ENCODE measurements around the gene ARHGAP6. TPM values are rescaled to one million over a fixed set of nuclear protein-coding genes. Genes with fewer than 3 reads are reported as not detected.
A peak's percentile ranks its signal among the peaks of the same experiment; 100 is the strongest.

Gene ARHGAP6
- total and polyA plus RNA-seq, 2 donors from 2014 or later, result 6.0 to 20.4 TPM

DNA sequence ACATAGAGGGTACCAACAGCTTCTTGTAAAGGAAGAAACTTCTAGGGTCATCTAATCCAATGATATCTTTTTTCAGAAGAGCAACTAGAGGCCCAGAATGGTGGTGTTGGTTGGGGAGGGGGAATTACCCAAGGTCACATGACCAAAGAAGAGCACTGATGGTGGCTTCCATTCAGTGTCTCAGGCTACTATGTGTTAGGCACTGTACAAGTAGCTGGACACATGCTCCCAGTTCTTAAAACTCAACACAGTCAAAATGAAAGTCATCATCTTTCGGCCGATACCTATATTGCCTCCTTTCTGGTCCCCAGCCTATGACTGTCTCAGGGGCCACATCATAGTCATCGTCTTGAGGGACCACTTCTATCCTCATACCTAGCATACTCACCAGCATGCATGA is 88.1 kb downstream of the ARHGAP6 start:
- no peaks in the 10 kb centered on the region for H3K4me1 ChIP-seq (ENCODE audit: control insufficient read depth in 2 of 3, insufficient read depth in 2 of 3, low read depth in 1 of 3, low read length in 3 of 3)
- no peaks in the 10 kb centered on the region for H3K27me3 ChIP-seq (ENCODE audit: control insufficient read depth, insufficient read depth, low read length)
- H3K4me3 ChIP-seq (ENCODE audit: low read length in 3 of 3), result no peak overlapping the region
- H3K9me3 ChIP-seq (ENCODE audit: control insufficient read depth in 2 of 3, insufficient read depth in 1 of 3, low read length in 3 of 3), result no peaks in the 10 kb centered on the region
- no peak overlapping the region for H3K27ac ChIP-seq (ENCODE audit: low read depth in 2 of 2, low read length in 2 of 2)
- intact Hi-C loops (cut with DNase I), result no loop called here
- no peaks in the 10 kb centered on the region for H3K36me3 ChIP-seq (ENCODE audit: control insufficient read depth in 2 of 3, insufficient read depth in 3 of 3, low read length in 3 of 3)
- DNase-seq (no peak), FAIRE-seq (no peak)
- no peak overlapping the region for H3K9ac ChIP-seq (ENCODE audit: low read length in 3 of 3)
- TF ChIP-seq, protein P1, sequence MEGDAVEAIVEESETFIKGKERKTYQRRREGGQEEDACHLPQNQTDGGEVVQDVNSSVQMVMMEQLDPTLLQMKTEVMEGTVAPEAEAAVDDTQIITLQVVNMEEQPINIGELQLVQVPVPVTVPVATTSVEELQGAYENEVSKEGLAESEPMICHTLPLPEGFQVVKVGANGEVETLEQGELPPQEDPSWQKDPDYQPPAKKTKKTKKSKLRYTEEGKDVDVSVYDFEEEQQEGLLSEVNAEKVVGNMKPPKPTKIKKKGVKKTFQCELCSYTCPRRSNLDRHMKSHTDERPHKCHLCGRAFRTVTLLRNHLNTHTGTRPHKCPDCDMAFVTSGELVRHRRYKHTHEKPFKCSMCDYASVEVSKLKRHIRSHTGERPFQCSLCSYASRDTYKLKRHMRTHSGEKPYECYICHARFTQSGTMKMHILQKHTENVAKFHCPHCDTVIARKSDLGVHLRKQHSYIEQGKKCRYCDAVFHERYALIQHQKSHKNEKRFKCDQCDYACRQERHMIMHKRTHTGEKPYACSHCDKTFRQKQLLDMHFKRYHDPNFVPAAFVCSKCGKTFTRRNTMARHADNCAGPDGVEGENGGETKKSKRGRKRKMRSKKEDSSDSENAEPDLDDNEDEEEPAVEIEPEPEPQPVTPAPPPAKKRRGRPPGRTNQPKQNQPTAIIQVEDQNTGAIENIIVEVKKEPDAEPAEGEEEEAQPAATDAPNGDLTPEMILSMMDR (IDR thresholded peaks at IDR 0.05; ENCODE audit: borderline replicate concordance, extremely low read depth, insufficient read depth), result no peak

DNA sequence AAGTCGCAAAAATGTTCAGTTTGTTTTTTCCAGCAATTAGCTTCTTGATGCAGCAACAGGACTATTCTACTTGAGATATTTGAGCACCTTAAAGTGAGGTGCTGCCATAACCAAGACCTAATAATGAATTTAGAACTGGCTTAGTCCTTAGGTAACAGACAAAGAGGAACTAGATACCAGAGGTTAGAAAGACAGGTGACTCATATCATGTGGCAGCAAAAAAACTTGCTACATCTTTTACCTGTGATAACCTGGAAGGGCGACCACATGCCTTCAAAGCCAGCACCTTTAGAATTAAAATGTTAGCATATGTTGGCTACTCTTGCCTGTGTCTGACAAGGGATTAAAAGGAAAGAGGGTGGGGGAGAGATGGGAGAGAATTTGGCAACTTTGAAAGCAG is 90.4 kb downstream of the ARHGAP6 start:
- Histone ChIP-seq H3K9ac (ENCODE audit: low read length in 3 of 3) (no peak overlapping the region), H3K4me3 (ENCODE audit: low read length in 3 of 3) (no peak overlapping the region), H3K4me1 (ENCODE audit: control insufficient read depth in 2 of 3, insufficient read depth in 2 of 3, low read depth in 1 of 3, low read length in 3 of 3) (no peaks in the 10 kb centered on the region), H3K9me3 (ENCODE audit: control insufficient read depth in 2 of 3, insufficient read depth in 1 of 3, low read length in 3 of 3) (no peaks in the 10 kb centered on the region), H3K36me3 (ENCODE audit: control insufficient read depth in 2 of 3, insufficient read depth in 3 of 3, low read length in 3 of 3) (no peaks in the 10 kb centered on the region), H3K27ac (ENCODE audit: low read depth in 2 of 2, low read length in 2 of 2) (no peak overlapping the region), H3K27me3 (ENCODE audit: control insufficient read depth, insufficient read depth, low read length) (no peaks in the 10 kb centered on the region)
- FAIRE-seq, result peak; percentile 13
- DNase-seq, result no peak
- intact Hi-C loops (cut with DNase I), result no loop called here
- TF ChIP-seq, protein P1 (IDR thresholded peaks at IDR 0.05; ENCODE audit: borderline replicate concordance, extremely low read depth, insufficient read depth), result no peak

DNA sequence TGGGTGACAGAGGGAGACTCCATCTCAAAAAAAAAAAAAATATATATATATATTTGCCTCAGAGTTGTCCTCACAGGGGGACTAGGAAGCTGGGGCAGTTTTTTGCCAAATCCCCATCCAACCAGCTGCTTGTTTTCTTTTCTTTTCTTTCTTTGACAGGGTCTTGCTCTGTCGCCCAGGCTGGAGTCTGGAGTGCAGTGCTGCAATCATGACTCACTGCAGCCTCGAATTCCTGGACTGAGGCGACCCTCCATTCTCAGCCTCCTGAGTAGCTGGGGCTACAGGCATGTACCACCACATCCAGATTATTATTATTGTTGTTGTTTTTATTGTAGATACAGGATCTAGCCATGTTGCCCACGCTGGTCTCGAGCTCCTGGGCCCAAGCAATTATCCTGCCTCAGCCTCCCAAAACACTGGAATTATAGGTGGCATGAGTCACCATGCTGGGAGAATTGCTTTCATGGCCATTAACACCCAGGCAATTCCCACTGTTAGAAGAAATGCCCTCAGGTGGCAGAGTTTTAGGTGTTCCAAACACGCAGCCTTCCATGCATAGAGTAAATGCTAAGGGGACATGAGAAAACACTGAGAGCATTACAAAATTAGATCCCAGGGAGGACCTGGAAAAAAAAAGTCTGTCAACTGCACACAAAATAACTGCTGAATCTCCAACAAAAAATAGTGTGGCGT is 98.0 kb downstream of the ARHGAP6 start:
- Histone ChIP-seq H3K4me3 (ENCODE audit: low read length in 3 of 3) (no peak overlapping the region), H3K36me3 (ENCODE audit: control insufficient read depth in 2 of 3, insufficient read depth in 3 of 3, low read length in 3 of 3) (no peaks in the 10 kb centered on the region), H3K9me3 (ENCODE audit: control insufficient read depth in 2 of 3, insufficient read depth in 1 of 3, low read length in 3 of 3) (no peaks in the 10 kb centered on the region), H3K9ac (ENCODE audit: low read length in 3 of 3) (no peak overlapping the region), H3K4me1 (ENCODE audit: control insufficient read depth in 2 of 3, insufficient read depth in 2 of 3, low read depth in 1 of 3, low read length in 3 of 3) (no peaks in the 10 kb centered on the region), H3K27me3 (ENCODE audit: control insufficient read depth, insufficient read depth, low read length) (no peaks in the 10 kb centered on the region), H3K27ac (ENCODE audit: low read depth in 2 of 2, low read length in 2 of 2) (no peak overlapping the region)
- TF ChIP-seq, protein P1 (IDR thresholded peaks at IDR 0.05; ENCODE audit: borderline replicate concordance, extremely low read depth, insufficient read depth), result no peak
- FAIRE-seq (no peak), DNase-seq (no peak)
- intact Hi-C loops (cut with DNase I), result no loop called here

DNA sequence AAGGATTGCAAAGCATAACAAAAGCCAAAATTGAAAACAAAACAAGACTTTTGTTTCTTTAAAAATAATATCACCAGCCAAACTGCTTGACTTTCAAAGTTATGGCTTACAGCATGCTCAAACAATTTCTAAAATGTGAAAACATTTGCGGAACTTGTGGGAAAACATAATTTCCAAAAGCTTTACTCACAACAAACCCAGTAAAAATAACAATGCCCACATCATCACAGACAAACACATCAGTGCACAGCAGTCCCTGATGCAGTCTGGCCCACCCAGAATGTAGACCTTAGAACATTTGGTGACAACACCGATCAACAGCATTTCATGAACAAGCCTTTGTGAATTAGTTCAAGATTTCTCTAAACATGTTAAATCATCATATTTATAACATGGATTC is 98.9 kb downstream of the ARHGAP6 start:
- Histone ChIP-seq H3K27me3 (ENCODE audit: control insufficient read depth, insufficient read depth, low read length) (no peaks in the 10 kb centered on the region), H3K36me3 (ENCODE audit: control insufficient read depth in 2 of 3, insufficient read depth in 3 of 3, low read length in 3 of 3) (no peaks in the 10 kb centered on the region), H3K4me3 (ENCODE audit: low read length in 3 of 3) (no peak overlapping the region), H3K9ac (ENCODE audit: low read length in 3 of 3) (no peak overlapping the region), H3K9me3 (ENCODE audit: control insufficient read depth in 2 of 3, insufficient read depth in 1 of 3, low read length in 3 of 3) (no peaks in the 10 kb centered on the region), H3K4me1 (ENCODE audit: control insufficient read depth in 2 of 3, insufficient read depth in 2 of 3, low read depth in 1 of 3, low read length in 3 of 3) (no peaks in the 10 kb centered on the region), H3K27ac (ENCODE audit: low read depth in 2 of 2, low read length in 2 of 2) (no peak overlapping the region)
- intact Hi-C loops (cut with DNase I), result no loop called here
- TF ChIP-seq, protein P1 (IDR thresholded peaks at IDR 0.05; ENCODE audit: borderline replicate concordance, extremely low read depth, insufficient read depth), result no peak
- no peak for DNase-seq
- no peak for FAIRE-seq

All from kidney (tissue), 14 donors.